ENCODE measurements around the gene PRDM7. TPM values are rescaled to one million over a fixed set of nuclear protein-coding genes. Genes with fewer than 3 reads are reported as not detected.
A peak's percentile ranks its signal among the peaks of the same experiment; 100 is the strongest.
"Not testable (repeated sequence)": the region's sequence is repeated elsewhere in the genome, so short reads cannot be mapped to it uniquely, and the experiment has no call there.

Gene PRDM7
- not detected in 2 replicates for total RNA-seq (2014; rRNA removed; shearing (Covaris generic); ENCODE audit: low replicate concordance)

GRCh38 chr16:90077240-90077756, at the start of gene PRDM7:
Gene PRDM7, minus strand, starts transcription at chr16:90077331. Its CDS starts 1,421 bp downstream, at chr16:90075910.
- Histone ChIP-seq H3K27me3 (ENCODE audit: low read length) (no peaks in the 10 kb centered on the region), H4K20me1 (ENCODE audit: insufficient read depth, low read depth, low read length) (0 out of 2 replicates have a peak, but pooled peaks cover 4% of the 10 kb centered on the region), H3K4me1 (ENCODE audit: low read length) (peaks cover 10% of the 10 kb centered on the region), H3K4me3 (ENCODE audit: low read length) (no peak within 1 kb of the TSS), H3K36me3 (ENCODE audit: insufficient read depth, low read length) (no peaks in the 10 kb centered on the region), H3K9me3 (ENCODE audit: low read length) (no peaks in the 10 kb centered on the region), H3K79me2 (ENCODE audit: low read length) (no peaks in the 10 kb centered on the region), H3K27ac (ENCODE audit: low read length) (no peak within 1 kb of the TSS), H3K9me2 (replicated peaks; ENCODE audit: insufficient read depth, low read length) (no peaks in the 10 kb centered on the region), H2AFZ (ENCODE audit: low read length) (0 out of 2 replicates have a peak within 1 kb of the TSS, but pooled peaks have one; percentile 12), H3K9ac (ENCODE audit: low read length) (no peak within 1 kb of the TSS), H3K4me2 (ENCODE audit: low read depth, low read length, poor library complexity, severe bottlenecking) (peak within 1 kb of the TSS; percentile 24)
- peak; percentile 94 for DNase-seq

DNA sequence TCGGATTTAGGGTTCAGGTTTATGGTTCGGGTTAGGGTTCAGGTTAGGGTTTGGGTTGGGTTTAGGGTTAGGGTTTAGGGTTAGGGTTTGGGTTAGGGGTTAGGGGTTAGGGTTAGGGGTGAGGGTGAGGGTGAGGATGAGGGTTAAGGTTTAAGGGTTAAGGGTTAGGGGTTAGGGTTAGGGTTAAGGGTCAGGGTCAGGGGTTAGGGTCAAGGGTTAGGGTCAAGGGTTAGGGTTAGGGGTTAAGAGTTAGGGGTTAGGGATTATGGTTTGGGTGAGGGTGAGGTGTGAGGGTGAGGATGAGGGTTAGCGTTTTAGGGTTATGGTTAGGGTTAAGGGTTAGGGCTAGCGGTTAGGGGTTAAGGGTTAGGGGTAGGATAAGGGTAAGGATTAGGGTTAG, 44.7 kb upstream of the PRDM7 start:
- H3K9ac ChIP-seq (ENCODE audit: low read length); H3K36me3 ChIP-seq (ENCODE audit: insufficient read depth, low read length); H4K20me1 ChIP-seq (ENCODE audit: insufficient read depth, low read depth, low read length); H3K9me2 ChIP-seq (replicated peaks; ENCODE audit: insufficient read depth, low read length); H3K27ac ChIP-seq (ENCODE audit: low read length); H3K79me2 ChIP-seq (ENCODE audit: low read length); H3K27me3 ChIP-seq (ENCODE audit: low read length); H3K4me2 ChIP-seq (ENCODE audit: low read depth, low read length, poor library complexity, severe bottlenecking); H3K4me3 ChIP-seq (ENCODE audit: low read length); H3K9me3 ChIP-seq (ENCODE audit: low read length); H2AFZ ChIP-seq (ENCODE audit: low read length); DNase-seq; H3K4me1 ChIP-seq (ENCODE audit: low read length): not testable (repeated sequence)

DNA sequence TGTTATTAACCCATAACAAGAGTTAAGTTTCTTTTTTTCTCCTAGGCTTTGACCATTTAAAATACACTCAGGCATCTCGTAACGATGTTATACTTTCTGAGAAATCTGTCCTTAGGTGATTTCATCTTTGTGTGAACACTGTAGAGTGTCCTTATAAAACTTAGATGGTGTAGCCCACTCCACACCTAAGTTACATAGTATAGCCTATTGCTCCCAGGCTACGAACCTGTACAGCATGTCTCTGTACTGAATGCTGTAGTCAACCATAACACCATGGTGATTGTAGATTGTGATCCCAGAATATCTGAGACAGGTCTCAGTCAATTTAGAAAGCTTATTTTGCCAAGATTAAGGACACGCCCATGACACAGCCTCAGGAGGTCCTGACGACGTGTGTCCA, 30.5 kb upstream of the PRDM7 start:
- not testable (repeated sequence) for H2AFZ ChIP-seq (ENCODE audit: low read length); H3K9me3 ChIP-seq (ENCODE audit: low read length); H3K4me3 ChIP-seq (ENCODE audit: low read length); H3K27ac ChIP-seq (ENCODE audit: low read length); H3K36me3 ChIP-seq (ENCODE audit: insufficient read depth, low read length); DNase-seq; H3K9me2 ChIP-seq (replicated peaks; ENCODE audit: insufficient read depth, low read length); H3K4me1 ChIP-seq (ENCODE audit: low read length); H4K20me1 ChIP-seq (ENCODE audit: insufficient read depth, low read depth, low read length); H3K9ac ChIP-seq (ENCODE audit: low read length); H3K79me2 ChIP-seq (ENCODE audit: low read length); H3K4me2 ChIP-seq (ENCODE audit: low read depth, low read length, poor library complexity, severe bottlenecking); H3K27me3 ChIP-seq (ENCODE audit: low read length)

GRCh38 chr16:90107060-90107459, 29.9 kb upstream of the PRDM7 start:
- not testable (repeated sequence) for H3K4me1 ChIP-seq (ENCODE audit: low read length); H3K27me3 ChIP-seq (ENCODE audit: low read length); H3K79me2 ChIP-seq (ENCODE audit: low read length); H3K9me3 ChIP-seq (ENCODE audit: low read length); H3K4me3 ChIP-seq (ENCODE audit: low read length); DNase-seq; H3K9ac ChIP-seq (ENCODE audit: low read length); H2AFZ ChIP-seq (ENCODE audit: low read length); H3K4me2 ChIP-seq (ENCODE audit: low read depth, low read length, poor library complexity, severe bottlenecking); H4K20me1 ChIP-seq (ENCODE audit: insufficient read depth, low read depth, low read length); H3K36me3 ChIP-seq (ENCODE audit: insufficient read depth, low read length); H3K9me2 ChIP-seq (replicated peaks; ENCODE audit: insufficient read depth, low read length); H3K27ac ChIP-seq (ENCODE audit: low read length)

- not testable (repeated sequence) for H3K9me2 ChIP-seq (replicated peaks; ENCODE audit: insufficient read depth, low read length); H3K79me2 ChIP-seq (ENCODE audit: low read length); H3K9ac ChIP-seq (ENCODE audit: low read length); H4K20me1 ChIP-seq (ENCODE audit: insufficient read depth, low read depth, low read length); H3K27ac ChIP-seq (ENCODE audit: low read length); H3K9me3 ChIP-seq (ENCODE audit: low read length); H3K4me3 ChIP-seq (ENCODE audit: low read length); H3K36me3 ChIP-seq (ENCODE audit: insufficient read depth, low read length); H3K27me3 ChIP-seq (ENCODE audit: low read length); H3K4me2 ChIP-seq (ENCODE audit: low read depth, low read length, poor library complexity, severe bottlenecking); H3K4me1 ChIP-seq (ENCODE audit: low read length); H2AFZ ChIP-seq (ENCODE audit: low read length)
- peak; percentile 75 for DNase-seq
These were observed 29.1 kb upstream of the PRDM7 start for GRCh38 chr16:90106271-90106670.

- not testable (repeated sequence) for H3K27ac ChIP-seq (ENCODE audit: low read length); H4K20me1 ChIP-seq (ENCODE audit: insufficient read depth, low read depth, low read length); DNase-seq; H3K9me3 ChIP-seq (ENCODE audit: low read length); H3K9me2 ChIP-seq (replicated peaks; ENCODE audit: insufficient read depth, low read length); H3K36me3 ChIP-seq (ENCODE audit: insufficient read depth, low read length); H3K4me1 ChIP-seq (ENCODE audit: low read length); H3K4me3 ChIP-seq (ENCODE audit: low read length); H3K4me2 ChIP-seq (ENCODE audit: low read depth, low read length, poor library complexity, severe bottlenecking); H3K79me2 ChIP-seq (ENCODE audit: low read length); H2AFZ ChIP-seq (ENCODE audit: low read length); H3K27me3 ChIP-seq (ENCODE audit: low read length); H3K9ac ChIP-seq (ENCODE audit: low read length)
These were observed 27.6 kb upstream of the PRDM7 start for GRCh38 chr16:90104725-90105124.

DNA sequence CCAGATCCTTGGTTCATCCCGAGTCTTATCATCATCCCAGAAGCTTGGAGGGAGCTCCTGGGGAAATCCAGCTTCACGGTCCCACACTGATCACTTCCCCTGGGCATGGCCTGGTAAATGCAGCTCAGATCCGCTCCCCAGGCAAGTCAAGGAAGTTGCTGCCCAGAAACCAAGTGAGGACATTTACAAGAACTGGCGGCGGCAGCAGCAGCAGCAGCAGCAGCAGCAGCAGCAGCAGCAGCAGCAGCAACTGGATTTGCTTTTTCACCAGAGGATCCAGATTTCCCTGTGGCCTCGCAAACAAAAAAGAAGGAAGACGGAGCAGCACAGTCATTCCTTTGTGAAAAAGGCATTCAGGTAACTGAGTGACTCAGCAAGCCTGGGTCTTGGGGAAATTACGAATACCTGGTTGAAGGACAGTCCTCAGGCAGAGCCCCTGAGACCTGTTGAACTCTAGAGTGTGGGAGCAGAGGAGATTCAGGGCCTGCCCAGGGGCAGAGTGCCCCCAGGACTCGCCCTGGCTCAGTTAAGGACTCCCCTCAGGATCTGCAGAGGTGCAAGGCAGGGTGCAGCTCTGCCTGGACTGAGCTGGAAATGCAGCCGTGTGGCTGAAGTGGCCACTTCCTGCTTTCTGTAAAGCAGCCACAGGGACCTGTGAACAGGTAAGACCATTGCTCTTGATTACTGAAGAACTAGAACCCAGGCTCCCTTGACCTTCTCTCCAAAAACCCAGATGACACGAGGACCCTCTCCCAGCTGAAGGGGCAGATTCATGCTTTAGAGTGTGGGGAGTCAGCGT, 25.2 kb upstream of the PRDM7 start:
- DNase-seq; H3K4me2 ChIP-seq (ENCODE audit: low read depth, low read length, poor library complexity, severe bottlenecking); H3K9ac ChIP-seq (ENCODE audit: low read length); H3K4me3 ChIP-seq (ENCODE audit: low read length); H3K27ac ChIP-seq (ENCODE audit: low read length); H3K9me3 ChIP-seq (ENCODE audit: low read length); H3K9me2 ChIP-seq (replicated peaks; ENCODE audit: insufficient read depth, low read length); H2AFZ ChIP-seq (ENCODE audit: low read length); H3K27me3 ChIP-seq (ENCODE audit: low read length); H3K4me1 ChIP-seq (ENCODE audit: low read length); H3K79me2 ChIP-seq (ENCODE audit: low read length); H3K36me3 ChIP-seq (ENCODE audit: insufficient read depth, low read length); H4K20me1 ChIP-seq (ENCODE audit: insufficient read depth, low read depth, low read length): not testable (repeated sequence)

- H3K9me2 ChIP-seq (replicated peaks; ENCODE audit: insufficient read depth, low read length); H3K9me3 ChIP-seq (ENCODE audit: low read length); H3K27me3 ChIP-seq (ENCODE audit: low read length); H3K4me2 ChIP-seq (ENCODE audit: low read depth, low read length, poor library complexity, severe bottlenecking); H3K79me2 ChIP-seq (ENCODE audit: low read length); DNase-seq; H3K9ac ChIP-seq (ENCODE audit: low read length); H3K4me3 ChIP-seq (ENCODE audit: low read length); H3K4me1 ChIP-seq (ENCODE audit: low read length); H3K36me3 ChIP-seq (ENCODE audit: insufficient read depth, low read length); H2AFZ ChIP-seq (ENCODE audit: low read length); H3K27ac ChIP-seq (ENCODE audit: low read length); H4K20me1 ChIP-seq (ENCODE audit: insufficient read depth, low read depth, low read length): not testable (repeated sequence)
These were observed 24.2 kb upstream of the PRDM7 start for GRCh38 chr16:90101332-90101731.

Data from Karpas-422 (cell line).